ENCODE measurements around the gene CARS1. TPM values are rescaled to one million over a fixed set of nuclear protein-coding genes. Genes with fewer than 3 reads are reported as not detected.
"Not testable (repeated sequence)": the region's sequence is repeated elsewhere in the genome, so short reads cannot be mapped to it uniquely, and the experiment has no call there.

The CARS1 gene
- polyA plus RNA-seq, 1 of the 3 experiments (the other 2 are of a cell fraction), result 52.1 TPM

DNA sequence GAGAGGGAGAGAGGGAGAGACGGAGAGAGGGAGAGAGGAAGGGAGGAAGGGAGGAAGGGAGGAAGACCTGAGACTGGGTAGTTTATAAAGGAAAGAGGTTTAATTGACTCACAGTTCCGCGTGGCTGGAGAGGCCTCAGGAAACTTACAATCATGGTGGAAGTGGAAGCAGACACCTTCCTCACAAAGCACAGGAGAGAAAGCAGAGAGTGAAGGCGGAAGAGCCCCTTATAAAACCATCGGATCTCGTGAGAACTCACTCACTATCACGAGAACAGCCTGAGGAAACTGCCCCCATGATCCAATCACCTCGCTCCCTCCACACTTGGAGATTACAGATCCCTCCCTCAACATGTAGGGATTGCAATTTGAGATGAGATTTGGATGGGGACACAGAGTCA, 12.2 kb upstream of the CARS1 start (continued):
- TF ChIP-seq, protein P1, sequence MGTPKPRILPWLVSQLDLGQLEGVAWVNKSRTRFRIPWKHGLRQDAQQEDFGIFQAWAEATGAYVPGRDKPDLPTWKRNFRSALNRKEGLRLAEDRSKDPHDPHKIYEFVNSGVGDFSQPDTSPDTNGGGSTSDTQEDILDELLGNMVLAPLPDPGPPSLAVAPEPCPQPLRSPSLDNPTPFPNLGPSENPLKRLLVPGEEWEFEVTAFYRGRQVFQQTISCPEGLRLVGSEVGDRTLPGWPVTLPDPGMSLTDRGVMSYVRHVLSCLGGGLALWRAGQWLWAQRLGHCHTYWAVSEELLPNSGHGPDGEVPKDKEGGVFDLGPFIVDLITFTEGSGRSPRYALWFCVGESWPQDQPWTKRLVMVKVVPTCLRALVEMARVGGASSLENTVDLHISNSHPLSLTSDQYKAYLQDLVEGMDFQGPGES (IDR thresholded peaks at IDR 0.05; ENCODE audit: low read depth, low read length), result no peak
- TF ChIP-seq SMC3 (IDR thresholded peaks at IDR 0.05; ENCODE audit: low read depth, low read length) (no peak), MXI1 (IDR thresholded peaks at IDR 0.05; ENCODE audit: low read depth, low read length) (no peak), FOXJ3 (CRISPR knock-in tag; IDR thresholded peaks at IDR 0.05) (no peak)
- TF ChIP-seq, protein P2, sequence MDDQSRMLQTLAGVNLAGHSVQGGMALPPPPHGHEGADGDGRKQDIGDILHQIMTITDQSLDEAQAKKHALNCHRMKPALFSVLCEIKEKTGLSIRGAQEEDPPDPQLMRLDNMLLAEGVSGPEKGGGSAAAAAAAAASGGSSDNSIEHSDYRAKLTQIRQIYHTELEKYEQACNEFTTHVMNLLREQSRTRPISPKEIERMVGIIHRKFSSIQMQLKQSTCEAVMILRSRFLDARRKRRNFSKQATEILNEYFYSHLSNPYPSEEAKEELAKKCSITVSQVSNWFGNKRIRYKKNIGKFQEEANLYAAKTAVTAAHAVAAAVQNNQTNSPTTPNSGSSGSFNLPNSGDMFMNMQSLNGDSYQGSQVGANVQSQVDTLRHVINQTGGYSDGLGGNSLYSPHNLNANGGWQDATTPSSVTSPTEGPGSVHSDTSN (IDR thresholded peaks at IDR 0.05), result no peak
- TF ChIP-seq, protein P3, sequence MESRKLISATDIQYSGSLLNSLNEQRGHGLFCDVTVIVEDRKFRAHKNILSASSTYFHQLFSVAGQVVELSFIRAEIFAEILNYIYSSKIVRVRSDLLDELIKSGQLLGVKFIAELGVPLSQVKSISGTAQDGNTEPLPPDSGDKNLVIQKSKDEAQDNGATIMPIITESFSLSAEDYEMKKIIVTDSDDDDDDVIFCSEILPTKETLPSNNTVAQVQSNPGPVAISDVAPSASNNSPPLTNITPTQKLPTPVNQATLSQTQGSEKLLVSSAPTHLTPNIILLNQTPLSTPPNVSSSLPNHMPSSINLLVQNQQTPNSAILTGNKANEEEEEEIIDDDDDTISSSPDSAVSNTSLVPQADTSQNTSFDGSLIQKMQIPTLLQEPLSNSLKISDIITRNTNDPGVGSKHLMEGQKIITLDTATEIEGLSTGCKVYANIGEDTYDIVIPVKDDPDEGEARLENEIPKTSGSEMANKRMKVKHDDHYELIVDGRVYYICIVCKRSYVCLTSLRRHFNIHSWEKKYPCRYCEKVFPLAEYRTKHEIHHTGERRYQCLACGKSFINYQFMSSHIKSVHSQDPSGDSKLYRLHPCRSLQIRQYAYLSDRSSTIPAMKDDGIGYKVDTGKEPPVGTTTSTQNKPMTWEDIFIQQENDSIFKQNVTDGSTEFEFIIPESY (IDR thresholded peaks at IDR 0.05; ENCODE audit: borderline replicate concordance, low read depth), result no peak
- TF ChIP-seq, protein P4, sequence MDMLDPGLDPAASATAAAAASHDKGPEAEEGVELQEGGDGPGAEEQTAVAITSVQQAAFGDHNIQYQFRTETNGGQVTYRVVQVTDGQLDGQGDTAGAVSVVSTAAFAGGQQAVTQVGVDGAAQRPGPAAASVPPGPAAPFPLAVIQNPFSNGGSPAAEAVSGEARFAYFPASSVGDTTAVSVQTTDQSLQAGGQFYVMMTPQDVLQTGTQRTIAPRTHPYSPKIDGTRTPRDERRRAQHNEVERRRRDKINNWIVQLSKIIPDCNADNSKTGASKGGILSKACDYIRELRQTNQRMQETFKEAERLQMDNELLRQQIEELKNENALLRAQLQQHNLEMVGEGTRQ (IDR thresholded peaks at IDR 0.05; ENCODE audit: borderline replicate concordance, low read depth, low read length), result no peak

DNA sequence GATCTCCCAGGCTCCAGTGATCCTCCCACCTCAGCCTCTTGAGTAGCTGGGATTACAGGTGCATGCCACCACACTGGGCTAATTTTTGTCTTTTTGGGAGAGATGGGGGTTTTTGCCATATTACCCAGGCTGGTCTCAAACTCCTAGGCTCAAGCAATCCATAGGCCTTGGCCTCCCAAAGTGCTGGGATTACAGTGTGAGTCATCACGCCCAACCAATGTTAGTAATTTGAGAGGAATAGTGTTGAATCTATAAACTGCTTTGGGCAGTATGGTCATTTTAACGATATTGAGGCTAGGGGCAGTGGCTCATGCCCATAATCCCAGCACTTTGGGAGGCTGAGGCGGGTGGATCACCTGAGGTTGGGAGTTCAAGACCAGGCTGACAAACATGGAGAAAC, 9.1 kb upstream of the CARS1 start:
- H3K4me3 ChIP-seq (ENCODE audit: low read depth in 2 of 2, low read length in 1 of 2); H3K9me3 ChIP-seq; H3K79me2 ChIP-seq (ENCODE audit: insufficient read depth); H3K4me1 ChIP-seq (ENCODE audit: control insufficient read depth in 1 of 2, insufficient read depth in 2 of 2, low read depth in 1 of 2, low read length in 1 of 2); DNase-seq; H3K36me3 ChIP-seq (replicated peaks in 1 of 2; ENCODE audit: control insufficient read depth in 1 of 2, insufficient read depth in 2 of 2, low read length in 1 of 2); H3K4me2 ChIP-seq; H3K9ac ChIP-seq; H3K27ac ChIP-seq (ENCODE audit: low read depth in 2 of 2, low read length in 1 of 2); H3K9me2 ChIP-seq; H2AFZ ChIP-seq (ENCODE audit: low read depth); H3K27me3 ChIP-seq (ENCODE audit: insufficient read depth); POLR2A ChIA-PET; H4K20me1 ChIP-seq (ENCODE audit: insufficient read depth); H3F3A ChIP-seq (replicated peaks; ENCODE audit: insufficient read depth): not testable (repeated sequence)
- WGBS (ENCODE audit: low lambda C conversion rate), result 67% methylated on average over 3 of the region's 3 CpGs
- CTCF ChIA-PET, result interaction anchor here (1.1 to 1.2 kb wide), 1 partner anchor 25 kb away, joined by 4 to 5 read pairs; no protein-coding TSS in a partner anchor

DNA sequence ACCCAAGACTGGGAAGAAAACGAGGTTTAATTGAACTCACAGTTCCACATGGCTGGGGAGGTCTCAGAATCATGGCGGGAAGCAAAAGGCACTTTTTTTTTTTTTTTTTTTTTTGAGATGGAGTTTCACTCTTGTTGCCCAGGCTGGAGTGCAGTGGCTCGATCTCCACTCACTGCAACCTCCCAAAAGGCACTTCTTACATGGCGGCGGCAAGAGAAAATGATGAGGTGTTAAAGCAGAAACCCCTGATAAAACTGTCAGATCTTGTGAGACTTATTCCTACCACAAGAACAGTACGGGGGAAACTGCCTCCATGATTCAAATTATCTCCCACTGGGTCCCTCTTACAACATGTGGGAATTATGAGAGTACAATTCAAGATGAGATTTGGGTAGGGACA, 7.5 kb upstream of the CARS1 start:
- H3K27ac ChIP-seq (ENCODE audit: low read depth in 2 of 2, low read length in 1 of 2); H2AFZ ChIP-seq (ENCODE audit: low read depth); H4K20me1 ChIP-seq (ENCODE audit: insufficient read depth); H3K4me2 ChIP-seq; H3K9me2 ChIP-seq; H3K9ac ChIP-seq; H3K79me2 ChIP-seq (ENCODE audit: insufficient read depth); H3F3A ChIP-seq (replicated peaks; ENCODE audit: insufficient read depth); H3K36me3 ChIP-seq (replicated peaks in 1 of 2; ENCODE audit: control insufficient read depth in 1 of 2, insufficient read depth in 2 of 2, low read length in 1 of 2); POLR2A ChIA-PET; H3K27me3 ChIP-seq (ENCODE audit: insufficient read depth); DNase-seq; H3K4me1 ChIP-seq (ENCODE audit: control insufficient read depth in 1 of 2, insufficient read depth in 2 of 2, low read depth in 1 of 2, low read length in 1 of 2); CTCF ChIA-PET; H3K9me3 ChIP-seq; H3K4me3 ChIP-seq (ENCODE audit: low read depth in 2 of 2, low read length in 1 of 2): not testable (repeated sequence)
- 51% methylated on average over 6 of the region's 6 CpGs for WGBS (ENCODE audit: low lambda C conversion rate)

DNA sequence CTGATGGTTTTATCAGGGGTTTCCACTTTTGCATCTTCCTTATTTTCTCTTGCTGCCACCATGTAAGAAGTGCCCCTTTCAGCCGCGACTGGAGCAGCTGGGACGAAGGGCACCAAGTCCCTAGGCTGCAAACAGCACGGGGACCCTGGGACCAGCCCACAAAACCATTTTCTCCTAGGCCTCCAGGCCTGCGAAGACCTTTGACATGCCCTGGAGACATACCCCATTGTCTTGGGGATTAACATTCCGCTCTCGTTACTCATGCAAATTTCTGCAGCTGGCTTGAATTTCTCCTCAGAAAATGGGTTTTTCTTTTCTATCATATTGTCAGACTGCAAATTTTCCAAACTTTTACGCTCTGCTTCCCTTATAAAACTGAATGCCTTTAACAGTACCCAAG, 6.7 kb upstream of the CARS1 start:
- H3F3A ChIP-seq (replicated peaks; ENCODE audit: insufficient read depth); H2AFZ ChIP-seq (ENCODE audit: low read depth); H3K36me3 ChIP-seq (replicated peaks in 1 of 2; ENCODE audit: control insufficient read depth in 1 of 2, insufficient read depth in 2 of 2, low read length in 1 of 2); H3K9ac ChIP-seq; H3K27me3 ChIP-seq (ENCODE audit: insufficient read depth); H3K79me2 ChIP-seq (ENCODE audit: insufficient read depth); H3K9me2 ChIP-seq; H4K20me1 ChIP-seq (ENCODE audit: insufficient read depth); DNase-seq; H3K9me3 ChIP-seq; H3K4me1 ChIP-seq (ENCODE audit: control insufficient read depth in 1 of 2, insufficient read depth in 2 of 2, low read depth in 1 of 2, low read length in 1 of 2); H3K27ac ChIP-seq (ENCODE audit: low read depth in 2 of 2, low read length in 1 of 2); H3K4me2 ChIP-seq; H3K4me3 ChIP-seq (ENCODE audit: low read depth in 2 of 2, low read length in 1 of 2); POLR2A ChIA-PET: not testable (repeated sequence)
- 80% methylated on average over 8 of the region's 8 CpGs for WGBS (ENCODE audit: low lambda C conversion rate)
- CTCF ChIA-PET, result interaction anchor here (1.0 to 1.2 kb wide), 3 partner anchors 12 to 28 kb away, joined by 3 to 5 read pairs (median 3); no protein-coding TSS in a partner anchor

DNA sequence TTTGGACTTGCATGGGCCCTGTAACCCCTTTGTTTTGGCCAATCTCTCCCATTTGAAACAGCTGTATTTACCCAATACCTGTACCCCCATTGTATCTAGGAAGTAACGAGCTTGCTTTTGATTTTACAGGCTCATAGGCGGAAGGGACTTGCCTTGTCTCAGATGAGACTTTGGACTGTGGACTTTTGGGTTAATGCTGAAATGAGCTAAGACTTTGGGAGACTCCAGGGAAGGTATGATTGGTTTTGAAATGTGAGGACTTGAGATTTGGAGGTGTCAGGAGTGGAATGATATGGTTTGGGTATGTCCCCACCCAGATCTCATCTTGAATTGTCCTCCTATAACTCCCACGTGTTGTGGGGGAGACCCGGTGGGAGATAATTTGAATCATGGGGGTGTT, 6.2 kb upstream of the CARS1 start:
- CTCF ChIA-PET, result interaction anchor here (0.5 to 1.2 kb wide), 4 partner anchors 13 to 132 kb away, joined by 3 to 5 read pairs (median 3); no protein-coding TSS in a partner anchor
- H3K9ac ChIP-seq; H3K4me1 ChIP-seq (ENCODE audit: control insufficient read depth in 1 of 2, insufficient read depth in 2 of 2, low read depth in 1 of 2, low read length in 1 of 2); H2AFZ ChIP-seq (ENCODE audit: low read depth); H3K4me2 ChIP-seq; DNase-seq; H3K9me3 ChIP-seq; H3K79me2 ChIP-seq (ENCODE audit: insufficient read depth); H3K9me2 ChIP-seq; H3K27ac ChIP-seq (ENCODE audit: low read depth in 2 of 2, low read length in 1 of 2); H3K36me3 ChIP-seq (replicated peaks in 1 of 2; ENCODE audit: control insufficient read depth in 1 of 2, insufficient read depth in 2 of 2, low read length in 1 of 2); H4K20me1 ChIP-seq (ENCODE audit: insufficient read depth); POLR2A ChIA-PET; H3F3A ChIP-seq (replicated peaks; ENCODE audit: insufficient read depth); H3K4me3 ChIP-seq (ENCODE audit: low read depth in 2 of 2, low read length in 1 of 2); H3K27me3 ChIP-seq (ENCODE audit: insufficient read depth): not testable (repeated sequence)
- 77% methylated on average over 4 of the region's 4 CpGs for WGBS (ENCODE audit: low lambda C conversion rate)
